ENCODE measurements around the gene PDZD4.
"Not testable (repeated sequence)": the region's sequence is repeated elsewhere in the genome, so short reads cannot be mapped to it uniquely, and the experiment has no call there.

The PDZD4 gene

GRCh38 chrX:153831429-153832150 is 1.2 kb upstream of the PDZD4 start:
- DNase-seq = peak; percentile 63

- DNase-seq = no peak
Measured at GRCh38 chrX:153830640-153831428, 490 bp upstream of the PDZD4 start.

GRCh38 chrX:153829549-153829798 is 870 bp downstream of the PDZD4 start:
- DNase-seq = no peak

GRCh38 chrX:153828723-153829548 is 1.4 kb downstream of the PDZD4 start:
- no peak for DNase-seq

- no peak for DNase-seq
Measured at GRCh38 chrX:153828308-153828707, 2.0 kb downstream of the PDZD4 start.

- no peak for DNase-seq
Measured at GRCh38 chrX:153827903-153828302, 2.4 kb downstream of the PDZD4 start.

- no peak for DNase-seq
Measured at GRCh38 chrX:153827016-153827415, 3.3 kb downstream of the PDZD4 start.

GRCh38 chrX:153825042-153825441 is 5.3 kb downstream of the PDZD4 start:
- DNase-seq = no peak

GRCh38 chrX:153824348-153824747 is 6.0 kb downstream of the PDZD4 start:
- no peak for DNase-seq

GRCh38 chrX:153821066-153821465 is 9.3 kb downstream of the PDZD4 start:
- no peak for DNase-seq

- DNase-seq = no peak
Measured at GRCh38 chrX:153820601-153821000, 9.7 kb downstream of the PDZD4 start.

GRCh38 chrX:153819384-153820040 is 10.8 kb downstream of the PDZD4 start:
- DNase-seq = no peak

GRCh38 chrX:153818571-153819383 is 11.6 kb downstream of the PDZD4 start:
- peak; percentile 1 for DNase-seq

- not testable (repeated sequence) for DNase-seq
Measured at GRCh38 chrX:153818064-153818463, 12.3 kb downstream of the PDZD4 start.

- DNase-seq = peak; percentile 1
Measured at GRCh38 chrX:153816831-153817690, 13.3 kb downstream of the PDZD4 start.

- DNase-seq = peak; percentile 22
Measured at GRCh38 chrX:153814591-153815315, 15.6 kb downstream of the PDZD4 start.

GRCh38 chrX:153813161-153813560 is 17.2 kb downstream of the PDZD4 start:
- no peak for DNase-seq

GRCh38 chrX:153812220-153812619 is 18.1 kb downstream of the PDZD4 start:
- DNase-seq = no peak

- DNase-seq = no peak
Measured at GRCh38 chrX:153807976-153808375, 22.4 kb downstream of the PDZD4 start.

GRCh38 chrX:153806999-153807575 is 23.3 kb downstream of the PDZD4 start:
- DNase-seq = no peak
